ENCODE data around the gene RACK1. TPM values are rescaled to one million over a fixed set of nuclear protein-coding genes. Genes with fewer than 3 reads are reported as not detected.

The RACK1 gene
- total and polyA plus RNA-seq, 2 of the 13 experiments (the other 11 are each of a cell fraction or from before 2014, with no cell fraction given) = 2,514 to 6,141 TPM

DNA sequence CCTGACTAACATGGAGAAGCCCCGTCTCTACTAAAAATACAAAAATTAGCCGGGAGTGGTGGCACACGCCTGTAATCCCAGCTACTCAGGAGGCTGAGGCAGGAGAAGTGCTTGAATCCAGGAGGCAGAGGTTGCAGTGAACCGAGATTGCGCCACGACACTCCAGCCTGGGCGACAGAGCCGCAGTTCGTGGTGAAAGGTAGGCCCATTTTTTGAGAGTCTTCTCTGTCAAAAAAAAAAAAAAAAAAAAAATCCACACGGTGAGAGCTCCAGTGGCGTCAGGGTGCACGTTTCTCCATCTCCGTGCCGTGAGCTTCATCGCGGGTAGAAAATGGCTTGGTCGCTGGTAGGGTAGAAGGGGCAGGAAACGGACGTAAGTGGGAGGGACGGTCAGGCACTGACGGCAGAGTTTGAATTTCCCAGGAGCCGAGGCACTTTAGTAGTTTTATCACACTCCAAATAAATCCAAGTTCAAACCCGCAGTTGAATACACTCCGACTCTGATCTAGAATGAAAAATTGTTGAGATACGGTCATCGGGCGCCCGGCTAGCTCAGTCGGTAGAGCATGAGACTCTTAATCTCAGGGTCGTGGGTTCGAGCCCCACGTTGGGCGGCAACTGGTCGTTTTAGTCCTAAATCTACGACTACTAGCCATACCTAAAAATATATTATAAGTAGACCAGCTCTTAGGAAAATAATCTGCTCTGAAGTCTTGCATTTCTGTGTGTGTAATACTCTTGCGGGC lies 36.3 kb downstream of the RACK1 start (continued):
- TF ChIP-seq, protein P1, sequence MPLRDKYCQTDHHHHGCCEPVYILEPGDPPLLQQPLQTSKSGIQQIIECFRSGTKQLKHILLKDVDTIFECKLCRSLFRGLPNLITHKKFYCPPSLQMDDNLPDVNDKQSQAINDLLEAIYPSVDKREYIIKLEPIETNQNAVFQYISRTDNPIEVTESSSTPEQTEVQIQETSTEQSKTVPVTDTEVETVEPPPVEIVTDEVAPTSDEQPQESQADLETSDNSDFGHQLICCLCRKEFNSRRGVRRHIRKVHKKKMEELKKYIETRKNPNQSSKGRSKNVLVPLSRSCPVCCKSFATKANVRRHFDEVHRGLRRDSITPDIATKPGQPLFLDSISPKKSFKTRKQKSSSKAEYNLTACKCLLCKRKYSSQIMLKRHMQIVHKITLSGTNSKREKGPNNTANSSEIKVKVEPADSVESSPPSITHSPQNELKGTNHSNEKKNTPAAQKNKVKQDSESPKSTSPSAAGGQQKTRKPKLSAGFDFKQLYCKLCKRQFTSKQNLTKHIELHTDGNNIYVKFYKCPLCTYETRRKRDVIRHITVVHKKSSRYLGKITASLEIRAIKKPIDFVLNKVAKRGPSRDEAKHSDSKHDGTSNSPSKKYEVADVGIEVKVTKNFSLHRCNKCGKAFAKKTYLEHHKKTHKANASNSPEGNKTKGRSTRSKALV (CRISPR knock-in tag; IDR thresholded peaks at IDR 0.05) = no peak
- TF ChIP-seq ZNF333 (CRISPR knock-in tag; IDR thresholded peaks at IDR 0.05; ENCODE audit: borderline replicate concordance) (no peak), AGO2 (optimal IDR thresholded peaks at IDR 0.05; ENCODE audit: low read depth, low read length) (no peak), TCF7L2 (IDR thresholded peaks at IDR 0.05; ENCODE audit: low read depth, low read length) (no peak), ZNF773 (CRISPR knock-in tag; IDR thresholded peaks at IDR 0.05; ENCODE audit: borderline replicate concordance) (no peak), MTF1 (CRISPR knock-in tag; IDR thresholded peaks at IDR 0.05) (no peak), YEATS2 (CRISPR knock-in tag; IDR thresholded peaks at IDR 0.05; ENCODE audit: borderline replicate concordance) (no peak), ZNF501 (CRISPR knock-in tag; IDR thresholded peaks at IDR 0.05) (no peak), ZNF580 (CRISPR knock-in tag; IDR thresholded peaks at IDR 0.05; ENCODE audit: borderline replicate concordance, low read depth) (0 out of 2 replicates have a peak, but pooled peaks have one; percentile 31), ZNF367 (CRISPR knock-in tag; IDR thresholded peaks at IDR 0.05; ENCODE audit: borderline replicate concordance) (peak; percentile 29; the same call in 1 of the 2 replicates), KDM2A (CRISPR knock-in tag; IDR thresholded peaks at IDR 0.05; ENCODE audit: borderline replicate concordance, low read depth) (peak; percentile 50; the same call in 1 of the 2 replicates), RFXANK (CRISPR knock-in tag; IDR thresholded peaks at IDR 0.05) (no peak), ATF4 (CRISPR knock-in tag; IDR thresholded peaks at IDR 0.05) (peak in 1 of 2 experiments; percentile 22; a peak in 1 of 4 replicates)
- TF ChIP-seq, protein P2, sequence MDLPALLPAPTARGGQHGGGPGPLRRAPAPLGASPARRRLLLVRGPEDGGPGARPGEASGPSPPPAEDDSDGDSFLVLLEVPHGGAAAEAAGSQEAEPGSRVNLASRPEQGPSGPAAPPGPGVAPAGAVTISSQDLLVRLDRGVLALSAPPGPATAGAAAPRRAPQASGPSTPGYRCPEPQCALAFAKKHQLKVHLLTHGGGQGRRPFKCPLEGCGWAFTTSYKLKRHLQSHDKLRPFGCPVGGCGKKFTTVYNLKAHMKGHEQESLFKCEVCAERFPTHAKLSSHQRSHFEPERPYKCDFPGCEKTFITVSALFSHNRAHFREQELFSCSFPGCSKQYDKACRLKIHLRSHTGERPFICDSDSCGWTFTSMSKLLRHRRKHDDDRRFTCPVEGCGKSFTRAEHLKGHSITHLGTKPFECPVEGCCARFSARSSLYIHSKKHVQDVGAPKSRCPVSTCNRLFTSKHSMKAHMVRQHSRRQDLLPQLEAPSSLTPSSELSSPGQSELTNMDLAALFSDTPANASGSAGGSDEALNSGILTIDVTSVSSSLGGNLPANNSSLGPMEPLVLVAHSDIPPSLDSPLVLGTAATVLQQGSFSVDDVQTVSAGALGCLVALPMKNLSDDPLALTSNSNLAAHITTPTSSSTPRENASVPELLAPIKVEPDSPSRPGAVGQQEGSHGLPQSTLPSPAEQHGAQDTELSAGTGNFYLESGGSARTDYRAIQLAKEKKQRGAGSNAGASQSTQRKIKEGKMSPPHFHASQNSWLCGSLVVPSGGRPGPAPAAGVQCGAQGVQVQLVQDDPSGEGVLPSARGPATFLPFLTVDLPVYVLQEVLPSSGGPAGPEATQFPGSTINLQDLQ (CRISPR knock-in tag; IDR thresholded peaks at IDR 0.05) = no peak
- TF ChIP-seq, protein P3, sequence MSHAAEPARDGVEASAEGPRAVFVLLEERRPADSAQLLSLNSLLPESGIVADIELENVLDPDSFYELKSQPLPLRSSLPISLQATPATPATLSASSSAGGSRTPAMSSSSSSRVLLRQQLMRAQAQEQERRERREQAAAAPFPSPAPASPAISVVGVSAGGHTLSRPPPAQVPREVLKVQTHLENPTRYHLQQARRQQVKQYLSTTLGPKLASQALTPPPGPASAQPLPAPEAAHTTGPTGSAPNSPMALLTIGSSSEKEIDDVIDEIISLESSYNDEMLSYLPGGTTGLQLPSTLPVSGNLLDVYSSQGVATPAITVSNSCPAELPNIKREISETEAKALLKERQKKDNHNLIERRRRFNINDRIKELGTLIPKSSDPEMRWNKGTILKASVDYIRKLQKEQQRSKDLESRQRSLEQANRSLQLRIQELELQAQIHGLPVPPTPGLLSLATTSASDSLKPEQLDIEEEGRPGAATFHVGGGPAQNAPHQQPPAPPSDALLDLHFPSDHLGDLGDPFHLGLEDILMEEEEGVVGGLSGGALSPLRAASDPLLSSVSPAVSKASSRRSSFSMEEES (CRISPR knock-in tag; IDR thresholded peaks at IDR 0.05) = 0 out of 2 replicates have a peak, but pooled peaks have one; percentile 19
- TF ChIP-seq, protein P4, sequence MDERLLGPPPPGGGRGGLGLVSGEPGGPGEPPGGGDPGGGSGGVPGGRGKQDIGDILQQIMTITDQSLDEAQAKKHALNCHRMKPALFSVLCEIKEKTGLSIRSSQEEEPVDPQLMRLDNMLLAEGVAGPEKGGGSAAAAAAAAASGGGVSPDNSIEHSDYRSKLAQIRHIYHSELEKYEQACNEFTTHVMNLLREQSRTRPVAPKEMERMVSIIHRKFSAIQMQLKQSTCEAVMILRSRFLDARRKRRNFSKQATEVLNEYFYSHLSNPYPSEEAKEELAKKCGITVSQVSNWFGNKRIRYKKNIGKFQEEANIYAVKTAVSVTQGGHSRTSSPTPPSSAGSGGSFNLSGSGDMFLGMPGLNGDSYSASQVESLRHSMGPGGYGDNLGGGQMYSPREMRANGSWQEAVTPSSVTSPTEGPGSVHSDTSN (CRISPR knock-in tag; IDR thresholded peaks at IDR 0.05) = no peak
- TF ChIP-seq, protein P5, sequence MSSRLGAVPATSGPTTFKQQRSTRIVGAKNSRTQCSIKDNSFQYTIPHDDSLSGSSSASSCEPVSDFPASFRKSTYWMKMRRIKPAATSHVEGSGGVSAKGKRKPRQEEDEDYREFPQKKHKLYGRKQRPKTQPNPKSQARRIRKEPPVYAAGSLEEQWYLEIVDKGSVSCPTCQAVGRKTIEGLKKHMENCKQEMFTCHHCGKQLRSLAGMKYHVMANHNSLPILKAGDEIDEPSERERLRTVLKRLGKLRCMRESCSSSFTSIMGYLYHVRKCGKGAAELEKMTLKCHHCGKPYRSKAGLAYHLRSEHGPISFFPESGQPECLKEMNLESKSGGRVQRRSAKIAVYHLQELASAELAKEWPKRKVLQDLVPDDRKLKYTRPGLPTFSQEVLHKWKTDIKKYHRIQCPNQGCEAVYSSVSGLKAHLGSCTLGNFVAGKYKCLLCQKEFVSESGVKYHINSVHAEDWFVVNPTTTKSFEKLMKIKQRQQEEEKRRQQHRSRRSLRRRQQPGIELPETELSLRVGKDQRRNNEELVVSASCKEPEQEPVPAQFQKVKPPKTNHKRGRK (CRISPR knock-in tag; IDR thresholded peaks at IDR 0.05) = no peak

Measured in HepG2 (cell line).